Caco-2 (cell line): Measurements from ENCODE around the gene LGALS4. TPM values are rescaled to one million over a fixed set of nuclear protein-coding genes. Genes with fewer than 3 reads are reported as not detected.
"Not testable (repeated sequence)": the region's sequence is repeated elsewhere in the genome, so short reads cannot be mapped to it uniquely, and the experiment has no call there.

Experiments used
- Bru-seq: library from RNA; stranded (reverse); fragments of 400-500 nt; gene quantifications from one replicate; lab custom pipeline; 2021; lab: Mats Ljungman, UMichigan
- BruChase-seq, 2 experiments: library from RNA; stranded (reverse); fragments of 400-500 nt; gene quantifications; one replicate each; lab custom pipeline; 2021; lab: Mats Ljungman, UMichigan
- BruUV-seq: library from RNA; stranded (reverse); fragments of 400-500 nt; replicated peaks from 2 replicates; lab custom pipeline; 2021; lab: Mats Ljungman, UMichigan
- CTCF ChIA-PET: fragments of 300-600 bp; sonication (Branson Sonifier 250); formaldehyde crosslinking; loops from one replicate; lab custom pipeline; 2022; ENCODE audit warnings: antibody characterized with exemption; lab: Charles Lee
- POLR2A ChIA-PET: fragments of 300-600 bp; sonication (Branson Sonifier 250); formaldehyde crosslinking; loops from one replicate; lab custom pipeline; 2022; ENCODE audit warnings: antibody characterized with exemption; lab: Charles Lee
- DNase-seq, 2 experiments: peaks; one replicate each; pipeline versions ENCODE4 v3.0.0 to v3.0.0-alpha.2; 2020 to 2022
- H3K27me3 ChIP-seq: replicated peaks from 2 replicates; pipeline ENCODE4 v1.6.0; 2011; ENCODE audit warnings: low read length; ENCODE audit not compliant: control insufficient read depth, insufficient read depth
- H3K36me3 ChIP-seq: 2 replicates; pipeline ENCODE4 v1.5.1; 2011; ENCODE audit warnings: low read length; ENCODE audit not compliant: control insufficient read depth, insufficient read depth
- H3K4me1 ChIP-seq: fragments of 250-450 bp; sonication (Bioruptor Pico); 2 replicates; pipeline ENCODE4 v1.5.1; 2020; ENCODE audit warnings: mild to moderate bottlenecking
- H3K4me3 ChIP-seq: 2 replicates; pipeline ENCODE4 v1.5.1; 2011; ENCODE audit warnings: low read depth, mild to moderate bottlenecking, control low read depth, low read length
- H3K9me3 ChIP-seq: fragments of 250-450 bp; sonication (Bioruptor Pico); 2 replicates; pipeline ENCODE4 v1.5.1; 2020; ENCODE audit warnings: mild to moderate bottlenecking, moderate library complexity
- H3K27ac Mint-ChIP-seq: one replicate; pipeline ENCODE4 v1.8.0; 2022; ENCODE audit warnings: mixed read lengths; ENCODE audit not compliant: unreplicated experiment
- H3K27me3 Mint-ChIP-seq: one replicate; pipeline ENCODE4 v1.8.0; 2022; ENCODE audit warnings: mixed read lengths; ENCODE audit not compliant: insufficient read depth, unreplicated experiment
- H3K36me3 Mint-ChIP-seq: one replicate; pipeline ENCODE4 v1.8.0; 2022; ENCODE audit warnings: mild to moderate bottlenecking, mixed read lengths; ENCODE audit not compliant: insufficient read depth, unreplicated experiment
- H3K4me1 Mint-ChIP-seq: one replicate; pipeline ENCODE4 v1.8.0; 2022; ENCODE audit warnings: low read depth, mixed read lengths; ENCODE audit not compliant: unreplicated experiment
- H3K4me3 Mint-ChIP-seq: one replicate; pipeline ENCODE4 v1.8.0; 2022; ENCODE audit warnings: mild to moderate bottlenecking, moderate library complexity, mixed read lengths; ENCODE audit not compliant: unreplicated experiment
- H3K9me3 Mint-ChIP-seq: one replicate; pipeline ENCODE4 v1.8.0; 2022; ENCODE audit warnings: mixed read lengths; ENCODE audit not compliant: unreplicated experiment
- CTCF ChIP-seq, 2 experiments: fragments of 200-600 bp in 1 of 2; IDR thresholded peaks; 1 replicate in 1 of 2; 2 replicates in 1 of 2; pipeline versions ENCODE4 v1.5.1 to v1.8.0; 2011 to 2022; ENCODE audit warnings: antibody characterized with exemption in 1 of 2, control low read depth in 1 of 2, inconsistent platforms in 1 of 2, low read depth in 1 of 2, low read length in 1 of 2, mild to moderate bottlenecking in 1 of 2, moderate library complexity in 1 of 2; ENCODE audit not compliant: insufficient read depth in 1 of 2, severe bottlenecking in 1 of 2, unreplicated experiment in 1 of 2
- intact Hi-C: fragments of 100-400 bp; cut with micrococcal nuclease; formaldehyde crosslinking; loops from one replicate; pipeline ENCODE4 v1.10.0; 2022; ENCODE audit not compliant: unreplicated experiment
- long read RNA-seq: library from polyadenylated mRNA; stranded (forward); transcript quantifications from one replicate; pipeline ENCODE4 v2.0.0, GENCODE V29; 2022
- total RNA-seq: library from RNA; stranded (reverse); gene quantifications from 2 replicates; pipeline ENCODE4 v1.2.3, GENCODE V29; 2022

Gene LGALS4, protein sequence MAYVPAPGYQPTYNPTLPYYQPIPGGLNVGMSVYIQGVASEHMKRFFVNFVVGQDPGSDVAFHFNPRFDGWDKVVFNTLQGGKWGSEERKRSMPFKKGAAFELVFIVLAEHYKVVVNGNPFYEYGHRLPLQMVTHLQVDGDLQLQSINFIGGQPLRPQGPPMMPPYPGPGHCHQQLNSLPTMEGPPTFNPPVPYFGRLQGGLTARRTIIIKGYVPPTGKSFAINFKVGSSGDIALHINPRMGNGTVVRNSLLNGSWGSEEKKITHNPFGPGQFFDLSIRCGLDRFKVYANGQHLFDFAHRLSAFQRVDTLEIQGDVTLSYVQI
- total RNA-seq, result 1.6 and 2.2 TPM in 2 replicates
- Bru-seq, nascent RNA, result percentile 33 among the genes with signal in this experiment
- percentile 25 among the genes with signal in this experiment for BruChase-seq, experiment 1, labeled RNA remaining after a 2-hour chase
- percentile 31 among the genes with signal in this experiment for BruChase-seq, experiment 2, labeled RNA remaining after a 6-hour chase
- long read RNA-seq, partial matches to known transcripts, result 0 of 27 reads
- long read RNA-seq, other reads (novel, unspliced or antisense), result 27 of 27 reads

GRCh38 chr19:38812841-38813320 lies at the start of gene LGALS4:
Gene LGALS4 (minus strand): TSS chr19:38812945. CDS start chr19:38812886, 59 bp downstream.
- CTCF ChIA-PET, result interaction anchor here (0.6 kb wide), 1 partner anchor 29 kb away, joined by 5 read pairs; no protein-coding TSS in a partner anchor
- peak within 1 kb of the TSS; percentile 30 for H3K27ac Mint-ChIP-seq

DNA sequence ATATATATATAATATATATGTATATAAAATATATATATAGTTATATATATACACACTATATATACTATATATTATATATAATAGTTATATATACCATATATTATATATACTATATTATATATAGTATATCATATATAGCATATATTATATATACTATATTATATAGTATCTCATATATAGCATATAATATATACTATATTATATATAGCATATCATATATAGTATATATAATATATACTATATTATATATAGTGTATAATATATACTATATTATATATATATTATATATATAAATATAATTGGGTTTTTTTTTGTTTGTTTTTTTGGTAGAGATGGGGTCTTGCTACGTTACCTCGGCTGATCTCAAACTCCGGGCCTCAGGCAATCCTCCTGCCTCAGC lies 48.6 kb upstream of the LGALS4 start:
- Histone ChIP-seq H3K4me3 (no peak overlapping the region), H3K27me3 (no peaks in the 10 kb centered on the region), H3K36me3 (no peaks in the 10 kb centered on the region), H3K4me1 (peaks cover 47% of the 10 kb centered on the region), H3K9me3 (no peaks in the 10 kb centered on the region)
- no peak overlapping the region for H3K27ac Mint-ChIP-seq
- H3K9me3 Mint-ChIP-seq, result no peaks in the 10 kb centered on the region
- H3K4me1 Mint-ChIP-seq, result peaks cover 39% of the 10 kb centered on the region
- BruUV-seq, result no TSS peak
- H3K4me3 Mint-ChIP-seq, result no peak overlapping the region
- H3K27me3 Mint-ChIP-seq, result no peaks in the 10 kb centered on the region
- ChIA-PET CTCF (interaction anchor here (0.6 to 1.6 kb wide), 2 partner anchors 69 to 353 kb away, joined by 3 to 7 read pairs; partner anchors contain the start of genes MRPS12 and SARS2), POLR2A (interaction anchor here (0.6 to 0.7 kb wide), 2 partner anchors 12 to 113 kb away, joined by 5 to 6 read pairs; no protein-coding TSS in a partner anchor)
- peaks cover 14% of the 10 kb centered on the region for H3K36me3 Mint-ChIP-seq
- intact Hi-C loops, result no loop called here
- TF ChIP-seq CTCF (IDR thresholded peaks at IDR 0.05; ENCODE audit: insufficient read depth in 1 of 2, low read depth in 1 of 2, low read length in 1 of 2, severe bottlenecking in 1 of 2, unreplicated experiment in 1 of 2), result no peak
- no peak for DNase-seq

More at GRCh38 chr19:38812841-38813320, at the start of gene LGALS4:
- H3K4me3 Mint-ChIP-seq, result no peak within 1 kb of the TSS
- Histone ChIP-seq H3K36me3 (0 out of 2 replicates have a peak, but pooled peaks cover 5% of the 10 kb centered on the region), H3K9me3 (no peaks in the 10 kb centered on the region), H3K27me3 (no peaks in the 10 kb centered on the region), H3K4me3 (no peak within 1 kb of the TSS), H3K4me1 (peaks cover 24% of the 10 kb centered on the region)
- intact Hi-C loops, result no loop called here
- POLR2A ChIA-PET, result no interaction called here
- peaks cover 19% of the 10 kb centered on the region for H3K36me3 Mint-ChIP-seq
- H3K9me3 Mint-ChIP-seq, result peaks cover 10% of the 10 kb centered on the region
- H3K27me3 Mint-ChIP-seq, result no peaks in the 10 kb centered on the region
- no peak for TF ChIP-seq CTCF (IDR thresholded peaks at IDR 0.05; ENCODE audit: insufficient read depth in 1 of 2, low read depth in 1 of 2, low read length in 1 of 2, severe bottlenecking in 1 of 2, unreplicated experiment in 1 of 2)
- BruUV-seq, result no TSS peak
- peaks cover 26% of the 10 kb centered on the region for H3K4me1 Mint-ChIP-seq
- no peak for DNase-seq

- H3K27me3 ChIP-seq, H3K36me3 ChIP-seq, BruUV-seq, H3K9me3 Mint-ChIP-seq, intact Hi-C loops, H3K27me3 Mint-ChIP-seq, H3K9me3 ChIP-seq: not testable (repeated sequence)
- Mint-ChIP-seq H3K4me3 (peak overlapping the region; percentile 44), H3K36me3 (peaks cover 14% of the 10 kb centered on the region), H3K27ac (peak overlapping the region; percentile 34), H3K4me1 (peaks cover 39% of the 10 kb centered on the region)
- ChIA-PET CTCF (interaction anchor here (1.1 to 1.6 kb wide), 2 partner anchors 28 to 71 kb away, joined by 3 to 7 read pairs; partner anchors contain the start of genes MRPS12 and SARS2), POLR2A (interaction anchor here (0.6 kb wide), 2 partner anchors 11 to 1422 kb away, joined by 3 read pairs; no protein-coding TSS in a partner anchor)
- DNase-seq, result peak; percentile 74 to 88
- peaks cover 47% of the 10 kb centered on the region for H3K4me1 ChIP-seq
- H3K4me3 ChIP-seq, result peak overlapping the region; percentile 15
These were observed 47.0 kb upstream of the LGALS4 start for GRCh38 chr19:38859631-38860204.
